ENCODE data around the gene ENO2.

The ENO2 gene

DNA sequence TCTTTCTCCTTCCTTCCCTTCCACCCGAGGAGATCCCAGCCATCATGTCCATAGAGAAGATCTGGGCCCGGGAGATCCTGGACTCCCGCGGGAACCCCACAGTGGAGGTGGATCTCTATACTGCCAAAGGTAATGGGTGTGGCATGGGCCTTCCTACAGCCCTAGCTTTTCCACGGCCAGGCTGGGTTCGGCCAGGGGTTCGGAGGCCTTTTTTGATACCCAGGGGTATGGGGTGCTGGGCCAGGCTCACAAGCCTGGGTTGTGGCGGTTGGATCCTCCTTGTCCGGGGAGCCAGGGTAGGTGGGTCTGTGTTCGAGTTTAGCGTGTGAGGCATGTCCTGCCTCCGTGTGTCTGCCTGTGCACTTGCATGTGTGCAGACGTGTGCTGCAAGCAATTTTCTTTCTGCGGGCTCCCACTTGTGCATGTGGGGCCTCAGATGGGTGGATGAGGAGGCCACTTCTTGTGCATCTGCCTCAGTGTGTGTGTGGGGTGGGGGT lies 1.5 kb downstream of the ENO2 start:
- H3K27ac ChIP-seq (ENCODE audit: low read length) = no peak overlapping the region
- WGBS (ENCODE audit: insufficient coverage, insufficient read length) = no CpG with 5 or more reads among the region's 14 CpGs

DNA sequence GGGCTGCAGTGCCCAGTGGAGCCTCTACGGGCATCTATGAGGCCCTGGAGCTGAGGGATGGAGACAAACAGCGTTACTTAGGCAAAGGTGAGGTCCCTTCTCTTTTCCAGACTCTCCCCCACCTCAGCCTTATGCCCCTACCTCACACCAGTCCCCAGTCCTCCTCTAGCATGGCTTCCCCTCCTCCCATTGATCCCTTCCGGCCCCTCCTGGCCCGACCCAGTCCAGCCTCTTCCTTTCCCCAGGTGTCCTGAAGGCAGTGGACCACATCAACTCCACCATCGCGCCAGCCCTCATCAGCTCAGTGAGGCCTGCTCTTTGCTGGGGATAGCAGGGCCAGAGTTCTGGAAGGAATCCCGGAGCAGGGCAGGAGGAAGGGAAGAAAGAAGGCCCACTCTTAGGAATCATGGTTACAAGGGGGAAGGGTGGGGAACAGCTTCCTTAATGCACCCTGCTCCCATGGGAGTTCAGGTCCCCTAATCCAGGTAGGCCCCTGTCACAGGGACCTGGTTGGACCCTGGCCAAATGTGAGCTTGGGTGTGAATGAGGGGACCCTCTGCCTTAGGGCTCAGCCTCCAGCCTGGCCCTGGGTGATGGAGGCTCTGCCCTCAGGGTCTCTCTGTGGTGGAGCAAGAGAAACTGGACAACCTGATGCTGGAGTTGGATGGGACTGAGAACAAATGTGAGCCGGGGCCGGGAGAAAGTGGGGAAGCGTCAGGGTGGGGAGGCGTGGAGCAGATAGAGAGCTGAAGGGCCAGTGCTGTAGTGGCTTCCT lies 2.2 kb downstream of the ENO2 start:
- H3K27me3 ChIP-seq (ENCODE audit: control insufficient read depth, insufficient read depth, low read length) = no peaks in the 10 kb centered on the region
- peaks cover 5% of the 10 kb centered on the region; the same call in 1 of the 2 replicates for H3K4me1 ChIP-seq (ENCODE audit: control insufficient read depth, insufficient read depth, low read length)
- H3K4me3 ChIP-seq (ENCODE audit: low read length) = no peak overlapping the region
- no peak overlapping the region for H3K27ac ChIP-seq (ENCODE audit: low read length)
- H3K36me3 ChIP-seq (ENCODE audit: control insufficient read depth, insufficient read depth, low read length) = peaks cover 16% of the 10 kb centered on the region
- DNase-seq (ENCODE audit: low read depth, low spot score) = no peak
- no CpG with 5 or more reads among the region's 11 CpGs for whole genome bisulfite sequencing (ENCODE audit: insufficient coverage, insufficient read length)
- H3K9me3 ChIP-seq (ENCODE audit: control insufficient read depth, insufficient read depth, low read length) = no peaks in the 10 kb centered on the region

More for the DNA sequence above, 1.5 kb downstream of the ENO2 start:
- no peak for DNase-seq (ENCODE audit: low read depth, low spot score)
- Histone ChIP-seq H3K27me3 (ENCODE audit: control insufficient read depth, insufficient read depth, low read length) (no peaks in the 10 kb centered on the region), H3K9me3 (ENCODE audit: control insufficient read depth, insufficient read depth, low read length) (no peaks in the 10 kb centered on the region), H3K36me3 (ENCODE audit: control insufficient read depth, insufficient read depth, low read length) (peaks cover 13% of the 10 kb centered on the region), H3K4me1 (ENCODE audit: control insufficient read depth, insufficient read depth, low read length) (peaks cover 5% of the 10 kb centered on the region; the same call in 1 of the 2 replicates), H3K4me3 (ENCODE audit: low read length) (no peak overlapping the region)

DNA sequence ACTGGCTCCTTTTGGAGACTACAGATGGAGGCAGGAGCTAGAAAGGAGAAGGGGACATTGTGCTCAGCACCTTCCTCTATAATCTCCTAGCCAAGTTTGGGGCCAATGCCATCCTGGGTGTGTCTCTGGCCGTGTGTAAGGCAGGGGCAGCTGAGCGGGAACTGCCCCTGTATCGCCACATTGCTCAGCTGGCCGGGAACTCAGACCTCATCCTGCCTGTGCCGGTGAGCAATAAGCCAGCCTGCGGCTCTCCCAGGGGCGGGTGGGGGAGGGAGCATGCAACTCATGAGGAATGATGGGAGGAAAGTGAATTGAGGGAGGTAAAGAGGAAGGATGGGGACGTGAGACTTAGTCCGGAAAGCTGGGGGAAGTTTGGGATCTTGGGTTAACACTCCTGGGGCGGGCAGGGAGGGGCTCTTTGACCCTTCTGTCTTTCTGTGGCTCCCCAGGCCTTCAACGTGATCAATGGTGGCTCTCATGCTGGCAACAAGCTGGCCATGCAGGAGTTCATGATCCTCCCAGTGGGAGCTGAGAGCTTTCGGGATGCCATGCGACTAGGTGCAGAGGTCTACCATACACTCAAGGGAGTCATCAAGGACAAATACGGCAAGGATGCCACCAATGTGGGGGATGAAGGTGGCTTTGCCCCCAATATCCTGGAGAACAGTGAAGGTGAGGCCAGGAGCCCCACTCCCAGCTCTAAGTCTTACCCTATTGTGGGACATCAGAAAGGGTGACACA lies 3.3 kb downstream of the ENO2 start:
- no peaks in the 10 kb centered on the region for H3K9me3 ChIP-seq (ENCODE audit: control insufficient read depth, insufficient read depth, low read length)
- H3K36me3 ChIP-seq (ENCODE audit: control insufficient read depth, insufficient read depth, low read length) = peaks cover 20% of the 10 kb centered on the region
- WGBS (ENCODE audit: insufficient coverage, insufficient read length) = 100% methylated on average over 2 of the region's 14 CpGs
- peaks cover 5% of the 10 kb centered on the region; the same call in 1 of the 2 replicates for H3K4me1 ChIP-seq (ENCODE audit: control insufficient read depth, insufficient read depth, low read length)
- no peaks in the 10 kb centered on the region for H3K27me3 ChIP-seq (ENCODE audit: control insufficient read depth, insufficient read depth, low read length)
- no peak overlapping the region for H3K4me3 ChIP-seq (ENCODE audit: low read length)
- no peak for DNase-seq (ENCODE audit: low read depth, low spot score)
- no peak overlapping the region for H3K27ac ChIP-seq (ENCODE audit: low read length)

DNA sequence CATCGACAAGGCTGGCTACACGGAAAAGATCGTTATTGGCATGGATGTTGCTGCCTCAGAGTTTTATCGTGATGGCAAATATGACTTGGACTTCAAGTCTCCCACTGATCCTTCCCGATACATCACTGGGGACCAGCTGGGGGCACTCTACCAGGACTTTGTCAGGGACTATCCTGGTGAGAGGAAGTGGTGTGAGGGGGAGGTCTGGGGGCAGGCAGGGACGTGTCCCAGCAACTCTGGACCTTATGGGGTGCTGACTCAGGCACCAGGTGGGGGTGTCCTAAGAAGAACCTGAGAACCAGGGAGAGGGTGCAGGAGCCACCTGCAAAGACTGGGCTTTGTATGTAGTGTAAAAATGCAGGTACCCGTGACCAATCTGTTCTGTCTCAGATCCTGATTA lies 5.2 kb downstream of the ENO2 start:
- no peak overlapping the region for H3K27ac ChIP-seq (ENCODE audit: low read length)
- peaks cover 20% of the 10 kb centered on the region for H3K36me3 ChIP-seq (ENCODE audit: control insufficient read depth, insufficient read depth, low read length)
- no CpG with 5 or more reads among the region's 7 CpGs for WGBS (ENCODE audit: insufficient coverage, insufficient read length)

DNA sequence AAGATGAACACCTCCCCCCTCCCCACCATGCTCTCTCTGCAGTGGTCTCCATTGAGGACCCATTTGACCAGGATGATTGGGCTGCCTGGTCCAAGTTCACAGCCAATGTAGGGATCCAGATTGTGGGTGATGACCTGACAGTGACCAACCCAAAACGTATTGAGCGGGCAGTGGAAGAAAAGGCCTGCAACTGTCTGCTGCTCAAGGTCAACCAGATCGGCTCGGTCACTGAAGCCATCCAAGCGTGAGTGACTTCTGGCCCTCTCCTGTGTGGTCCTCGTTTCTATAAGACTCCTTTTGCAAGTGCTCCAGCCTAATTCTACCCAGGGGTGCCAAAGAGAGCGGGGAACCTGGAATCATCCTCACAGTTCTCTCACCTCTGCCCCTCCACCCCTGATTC lies 7.2 kb downstream of the ENO2 start:
- H3K36me3 ChIP-seq (ENCODE audit: control insufficient read depth, insufficient read depth, low read length) = peaks cover 13% of the 10 kb centered on the region
- WGBS (ENCODE audit: insufficient coverage, insufficient read length) = no CpG with 5 or more reads among the region's 7 CpGs
- 0 out of 2 replicates have a peak, but pooled peaks cover 1% of the 10 kb centered on the region for H3K4me1 ChIP-seq (ENCODE audit: control insufficient read depth, insufficient read depth, low read length)
- no peaks in the 10 kb centered on the region for H3K9me3 ChIP-seq (ENCODE audit: control insufficient read depth, insufficient read depth, low read length)
- no peak overlapping the region for H3K27ac ChIP-seq (ENCODE audit: low read length)
- no peak overlapping the region for H3K4me3 ChIP-seq (ENCODE audit: low read length)
- no peak for DNase-seq (ENCODE audit: low read depth, low spot score)
- no peaks in the 10 kb centered on the region for H3K27me3 ChIP-seq (ENCODE audit: control insufficient read depth, insufficient read depth, low read length)

More for the DNA sequence above, 5.2 kb downstream of the ENO2 start:
- 0 out of 2 replicates have a peak, but pooled peaks cover 1% of the 10 kb centered on the region for H3K4me1 ChIP-seq (ENCODE audit: control insufficient read depth, insufficient read depth, low read length)
- H3K9me3 ChIP-seq (ENCODE audit: control insufficient read depth, insufficient read depth, low read length) = no peaks in the 10 kb centered on the region
- no peak overlapping the region for H3K4me3 ChIP-seq (ENCODE audit: low read length)
- DNase-seq (ENCODE audit: low read depth, low spot score) = no peak
- no peaks in the 10 kb centered on the region for H3K27me3 ChIP-seq (ENCODE audit: control insufficient read depth, insufficient read depth, low read length)

DNA sequence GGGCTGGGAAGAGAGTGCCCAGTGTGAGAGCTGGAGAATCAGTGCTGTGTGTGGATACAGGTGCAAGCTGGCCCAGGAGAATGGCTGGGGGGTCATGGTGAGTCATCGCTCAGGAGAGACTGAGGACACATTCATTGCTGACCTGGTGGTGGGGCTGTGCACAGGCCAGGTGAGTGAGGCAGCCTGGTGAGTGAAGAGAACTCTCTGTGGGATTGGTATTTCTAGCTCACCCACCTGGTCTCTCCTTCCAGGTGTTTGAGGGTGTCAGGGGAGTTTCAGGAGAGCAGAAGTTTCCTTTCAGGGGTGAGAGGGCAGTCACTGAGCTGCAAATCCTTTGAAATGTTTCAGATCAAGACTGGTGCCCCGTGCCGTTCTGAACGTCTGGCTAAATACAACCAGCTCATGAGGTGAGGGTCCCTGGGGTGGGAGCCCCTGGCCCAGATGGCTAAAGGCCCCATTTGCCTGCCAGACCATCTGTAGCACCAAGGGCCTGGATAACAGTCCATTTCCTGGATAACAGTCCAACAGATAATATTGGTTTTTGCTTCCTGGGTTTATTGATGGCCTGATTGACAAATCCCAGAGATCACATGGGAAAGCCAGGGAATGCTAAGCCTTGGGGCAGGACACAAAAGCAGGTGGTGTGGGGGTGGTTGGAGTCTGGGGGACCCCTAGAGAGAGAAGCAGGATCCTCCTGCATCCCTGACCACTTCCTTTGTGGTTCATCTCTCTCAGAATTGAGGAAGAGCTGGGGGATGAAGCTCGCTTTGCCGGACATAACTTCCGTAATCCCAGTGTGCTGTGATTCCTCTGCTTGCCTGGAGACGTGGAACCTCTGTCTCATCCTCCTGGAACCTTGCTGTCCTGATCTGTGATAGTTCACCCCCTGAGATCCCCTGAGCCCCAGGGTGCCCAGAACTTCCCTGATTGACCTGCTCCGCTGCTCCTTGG lies 7.9 kb downstream of the ENO2 start:
- peaks cover 9% of the 10 kb centered on the region for H3K36me3 ChIP-seq (ENCODE audit: control insufficient read depth, insufficient read depth, low read length)
- no peak overlapping the region for H3K4me3 ChIP-seq (ENCODE audit: low read length)
- no peak overlapping the region for H3K27ac ChIP-seq (ENCODE audit: low read length)
- H3K9me3 ChIP-seq (ENCODE audit: control insufficient read depth, insufficient read depth, low read length) = no peaks in the 10 kb centered on the region
- no peaks in the 10 kb centered on the region for H3K27me3 ChIP-seq (ENCODE audit: control insufficient read depth, insufficient read depth, low read length)
- 0 out of 2 replicates have a peak, but pooled peaks cover 1% of the 10 kb centered on the region for H3K4me1 ChIP-seq (ENCODE audit: control insufficient read depth, insufficient read depth, low read length)
- WGBS (ENCODE audit: insufficient coverage, insufficient read length) = no CpG with 5 or more reads among the region's 9 CpGs
- DNase-seq (ENCODE audit: low read depth, low spot score) = no peak

DNA sequence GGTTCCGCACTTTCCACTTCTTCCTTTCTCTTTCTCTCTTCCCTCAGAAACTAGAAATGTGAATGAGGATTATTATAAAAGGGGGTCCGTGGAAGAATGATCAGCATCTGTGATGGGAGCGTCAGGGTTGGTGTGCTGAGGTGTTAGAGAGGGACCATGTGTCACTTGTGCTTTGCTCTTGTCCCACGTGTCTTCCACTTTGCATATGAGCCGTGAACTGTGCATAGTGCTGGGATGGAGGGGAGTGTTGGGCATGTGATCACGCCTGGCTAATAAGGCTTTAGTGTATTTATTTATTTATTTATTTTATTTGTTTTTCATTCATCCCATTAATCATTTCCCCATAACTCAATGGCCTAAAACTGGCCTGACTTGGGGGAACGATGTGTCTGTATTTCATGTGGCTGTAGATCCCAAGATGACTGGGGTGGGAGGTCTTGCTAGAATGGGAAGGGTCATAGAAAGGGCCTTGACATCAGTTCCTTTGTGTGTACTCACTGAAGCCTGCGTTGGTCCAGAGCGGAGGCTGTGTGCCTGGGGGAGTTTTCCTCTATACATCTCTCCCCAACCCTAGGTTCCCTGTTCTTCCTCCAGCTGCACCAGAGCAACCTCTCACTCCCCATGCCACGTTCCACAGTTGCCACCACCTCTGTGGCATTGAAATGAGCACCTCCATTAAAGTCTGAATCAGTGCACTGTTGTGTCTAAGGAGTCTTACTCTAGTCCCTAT lies 8.8 kb downstream of the ENO2 start:
- no CpG with 5 or more reads among the region's 10 CpGs for WGBS (ENCODE audit: insufficient coverage, insufficient read length)
- H3K27ac ChIP-seq (ENCODE audit: low read length) = no peak overlapping the region

DNA sequence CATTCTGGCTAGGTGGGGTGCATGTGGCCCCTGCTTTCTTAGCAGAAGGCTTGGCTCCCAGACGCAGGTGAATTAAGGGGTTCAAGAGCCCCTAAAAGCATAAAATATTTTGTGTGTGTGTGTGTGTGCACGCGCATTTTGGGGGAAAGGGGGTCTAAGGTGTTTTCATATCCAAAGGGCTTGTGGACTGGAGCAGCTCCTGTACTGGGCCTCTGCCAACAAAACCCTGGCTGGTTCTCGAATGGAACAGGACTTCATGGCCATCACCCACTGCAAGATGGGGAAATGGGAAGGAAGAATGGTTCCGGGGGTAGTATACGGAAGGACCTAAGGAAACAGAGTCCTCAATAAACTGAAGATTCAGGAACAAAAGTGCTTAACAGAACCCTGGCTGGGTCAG lies 9.5 kb downstream of the ENO2 start:
- no peaks in the 10 kb centered on the region for H3K9me3 ChIP-seq (ENCODE audit: control insufficient read depth, insufficient read depth, low read length)
- no CpG with 5 or more reads among the region's 6 CpGs for WGBS (ENCODE audit: insufficient coverage, insufficient read length)
- peaks cover 7% of the 10 kb centered on the region; the same call in 1 of the 2 replicates for H3K36me3 ChIP-seq (ENCODE audit: control insufficient read depth, insufficient read depth, low read length)
- no peak overlapping the region for H3K27ac ChIP-seq (ENCODE audit: low read length)
- DNase-seq (ENCODE audit: low read depth, low spot score) = no peak
- no peak overlapping the region for H3K4me3 ChIP-seq (ENCODE audit: low read length)
- H3K27me3 ChIP-seq (ENCODE audit: control insufficient read depth, insufficient read depth, low read length) = no peaks in the 10 kb centered on the region
- H3K4me1 ChIP-seq (ENCODE audit: control insufficient read depth, insufficient read depth, low read length) = 0 out of 2 replicates have a peak, but pooled peaks cover 1% of the 10 kb centered on the region

More for the DNA sequence above, 8.8 kb downstream of the ENO2 start:
- Histone ChIP-seq H3K36me3 (ENCODE audit: control insufficient read depth, insufficient read depth, low read length) (peaks cover 7% of the 10 kb centered on the region; the same call in 1 of the 2 replicates), H3K27me3 (ENCODE audit: control insufficient read depth, insufficient read depth, low read length) (no peaks in the 10 kb centered on the region), H3K9me3 (ENCODE audit: control insufficient read depth, insufficient read depth, low read length) (no peaks in the 10 kb centered on the region), H3K4me3 (ENCODE audit: low read length) (no peak overlapping the region), H3K4me1 (ENCODE audit: control insufficient read depth, insufficient read depth, low read length) (0 out of 2 replicates have a peak, but pooled peaks cover 1% of the 10 kb centered on the region)
- no peak for DNase-seq (ENCODE audit: low read depth, low spot score)

DNA sequence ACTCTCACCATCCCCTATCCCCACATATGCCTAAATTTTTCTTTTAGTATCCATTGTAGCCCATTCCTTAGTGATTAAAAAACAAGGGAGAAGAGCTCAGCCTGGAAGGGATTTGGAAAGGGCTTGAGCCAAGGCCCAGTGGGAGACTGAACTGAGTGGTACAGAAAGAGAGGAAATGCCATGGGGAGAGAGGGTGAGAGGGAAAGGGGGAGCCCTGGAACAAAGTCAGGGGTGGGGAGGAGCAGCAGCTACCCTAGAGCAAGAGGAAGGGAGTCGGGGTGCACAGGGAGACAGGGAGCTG lies 10.8 kb downstream of the ENO2 start:
- H3K9me3 ChIP-seq (ENCODE audit: control insufficient read depth, insufficient read depth, low read length) = no peaks in the 10 kb centered on the region
- H3K27me3 ChIP-seq (ENCODE audit: control insufficient read depth, insufficient read depth, low read length) = no peaks in the 10 kb centered on the region
- peak overlapping the region; percentile 6 for H3K27ac ChIP-seq (ENCODE audit: low read length)
- H3K4me3 ChIP-seq (ENCODE audit: low read length) = no peak overlapping the region
- WGBS (ENCODE audit: insufficient coverage, insufficient read length) = no CpG with 5 or more reads among the region's 1 CpG
- no peak for DNase-seq (ENCODE audit: low read depth, low spot score)
- H3K36me3 ChIP-seq (ENCODE audit: control insufficient read depth, insufficient read depth, low read length) = peaks cover 7% of the 10 kb centered on the region; the same call in 1 of the 2 replicates
- peaks cover 4% of the 10 kb centered on the region; the same call in 1 of the 2 replicates for H3K4me1 ChIP-seq (ENCODE audit: control insufficient read depth, insufficient read depth, low read length)
